CD4-positive, alpha-beta T cell treated with Interleukin-17A for 4 hours (primary cell): ENCODE results near the gene PEAK1.

Experiments
- DNase-seq: peaks from one replicate; pipeline ENCODE4 v3.0.0-alpha.2; 2020; ENCODE audit warnings: mixed read lengths

The PEAK1 gene

GRCh38 chr15:77356305-77356704 lies 63.6 kb downstream of the PEAK1 start:
- no peak for DNase-seq

GRCh38 chr15:77355321-77355720 lies 64.6 kb downstream of the PEAK1 start:
- DNase-seq: no peak

DNA sequence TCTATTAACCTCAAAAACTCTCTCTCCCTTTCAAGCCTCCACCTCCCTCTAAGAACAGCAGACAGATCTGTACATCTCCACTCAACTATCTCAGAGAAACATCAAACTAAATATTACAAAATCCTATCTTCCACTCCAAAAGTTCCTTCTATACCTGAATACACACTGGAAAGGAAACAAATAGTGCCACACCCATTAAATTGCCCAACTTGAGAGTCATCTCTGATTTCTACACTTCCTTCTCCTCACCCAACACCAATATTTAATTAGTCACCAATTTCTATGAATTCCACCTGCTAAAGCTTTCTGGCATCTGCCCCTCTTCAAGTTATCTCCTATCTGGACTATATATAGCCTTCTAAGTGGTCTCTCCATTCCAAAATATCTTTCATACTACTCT lies 65.8 kb downstream of the PEAK1 start:
- DNase-seq: no peak

- DNase-seq: no peak
These were observed 67.0 kb downstream of the PEAK1 start for GRCh38 chr15:77352887-77353286.

- DNase-seq: no peak
These were observed 69.1 kb downstream of the PEAK1 start for GRCh38 chr15:77350792-77351191.

DNA sequence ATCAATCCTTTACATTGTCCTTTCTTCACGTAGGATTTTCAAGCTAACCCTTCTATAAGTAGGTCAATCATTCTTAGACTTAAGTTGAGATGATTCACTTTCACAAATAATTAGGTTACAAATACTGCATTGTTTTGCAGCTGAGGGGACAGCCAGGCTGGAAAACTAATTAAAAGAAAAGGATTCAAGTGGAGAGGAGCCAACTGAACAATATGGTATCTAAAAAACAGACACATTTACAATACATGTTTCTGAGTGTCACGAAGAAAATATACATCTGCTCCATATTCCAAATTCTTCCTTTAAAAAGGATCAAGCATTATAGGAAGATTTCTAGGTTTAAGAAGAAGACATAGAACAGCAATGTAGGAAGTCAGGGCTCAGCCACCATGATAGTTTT lies 70.2 kb downstream of the PEAK1 start:
- DNase-seq: no peak

GRCh38 chr15:77348511-77348910 lies 71.4 kb downstream of the PEAK1 start:
- no peak for DNase-seq

GRCh38 chr15:77347197-77347596 lies 72.7 kb downstream of the PEAK1 start:
- no peak for DNase-seq

DNA sequence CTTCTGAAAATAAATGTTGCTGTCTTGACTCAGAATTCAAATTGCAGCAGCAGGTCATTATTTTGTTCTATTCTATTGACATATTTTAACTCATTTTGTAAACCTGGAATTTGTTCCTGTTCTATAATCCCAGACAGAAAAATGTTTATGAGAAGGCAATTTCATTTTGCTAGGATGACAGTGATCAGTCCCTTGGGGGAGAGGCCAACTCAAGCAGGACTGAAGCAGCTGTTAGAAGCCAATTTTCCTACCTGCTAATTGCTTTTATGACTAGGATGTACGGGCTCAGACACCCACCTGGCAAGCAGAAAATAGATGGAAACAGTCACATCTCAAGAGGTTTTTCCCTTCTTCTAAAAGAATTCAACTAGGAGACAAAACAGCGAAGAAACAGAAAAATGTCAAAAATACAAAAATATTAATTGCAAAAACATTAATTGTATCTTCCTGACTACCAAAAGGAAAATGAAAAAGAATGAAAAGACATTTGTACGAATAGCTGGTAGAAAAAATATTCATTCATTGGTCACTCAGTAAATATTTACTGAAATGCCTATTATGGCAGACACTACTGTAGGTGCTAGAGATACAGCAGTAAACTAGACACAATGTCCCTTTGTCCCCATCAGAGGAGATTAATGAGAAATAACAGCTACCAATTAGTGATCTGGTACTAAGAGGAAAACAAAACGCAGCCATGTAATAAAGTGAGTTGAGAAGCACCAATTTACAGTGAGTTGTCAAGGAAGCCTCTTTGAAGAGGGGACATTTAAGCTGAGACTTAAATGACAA lies 73.5 kb downstream of the PEAK1 start:
- DNase-seq: no peak

DNA sequence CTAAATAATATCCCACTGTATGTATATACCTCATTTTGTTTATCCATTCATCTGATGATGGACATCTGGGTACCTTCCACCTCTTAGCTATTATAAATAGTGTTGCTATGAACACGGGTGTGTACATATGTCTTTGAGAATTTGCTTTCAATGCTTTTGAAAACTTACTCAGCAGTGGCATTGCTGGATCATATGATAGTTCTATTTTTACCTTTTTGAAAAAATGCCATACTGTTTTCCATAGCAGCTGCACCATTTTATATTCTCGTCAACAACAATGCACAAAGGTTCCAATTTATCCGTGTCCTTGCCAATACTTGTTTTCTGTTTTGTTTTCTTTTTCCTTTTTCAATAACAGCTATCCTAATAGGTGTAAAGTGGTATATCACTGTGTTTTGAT lies 77.1 kb downstream of the PEAK1 start:
- DNase-seq: no peak

DNA sequence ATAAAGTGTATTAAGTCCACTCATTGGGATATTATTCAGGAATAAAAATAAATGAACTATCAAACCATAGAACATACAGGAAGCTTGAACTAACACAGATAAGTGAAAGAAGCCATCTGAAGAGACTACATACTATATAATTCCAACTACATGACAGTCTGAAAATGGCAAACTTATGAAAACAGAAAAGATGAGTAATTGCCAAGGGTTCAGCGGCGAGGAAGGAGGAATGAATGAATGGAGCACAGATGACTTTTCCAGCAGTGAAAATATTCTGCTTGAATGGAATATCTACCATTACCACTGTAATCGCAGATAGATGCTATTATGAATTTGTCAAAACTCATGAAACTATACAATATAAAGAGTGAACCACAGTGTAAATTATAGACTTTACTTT lies 79.7 kb downstream of the PEAK1 start:
- no peak for DNase-seq

GRCh38 chr15:77336006-77336405 lies 83.9 kb downstream of the PEAK1 start:
- DNase-seq: no peak

DNA sequence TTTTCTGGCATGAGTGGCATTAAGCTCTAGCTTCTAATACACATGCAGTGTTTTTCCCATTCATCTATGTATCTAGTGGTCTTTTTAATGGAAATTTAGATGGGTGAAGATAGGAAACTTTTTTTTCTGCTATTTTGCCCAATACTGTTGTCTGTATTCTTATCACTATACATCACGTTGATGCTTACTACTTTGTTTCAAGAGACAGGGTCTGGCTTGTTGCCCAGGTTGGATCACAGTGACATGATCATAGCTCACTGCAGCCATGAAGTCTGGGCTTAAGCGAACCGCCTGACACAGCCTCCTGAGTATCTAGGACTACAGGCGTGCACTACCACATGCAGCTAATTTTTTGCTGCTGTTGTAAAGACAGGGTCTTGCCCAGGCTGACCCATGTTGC lies 84.6 kb downstream of the PEAK1 start:
- no peak for DNase-seq

DNA sequence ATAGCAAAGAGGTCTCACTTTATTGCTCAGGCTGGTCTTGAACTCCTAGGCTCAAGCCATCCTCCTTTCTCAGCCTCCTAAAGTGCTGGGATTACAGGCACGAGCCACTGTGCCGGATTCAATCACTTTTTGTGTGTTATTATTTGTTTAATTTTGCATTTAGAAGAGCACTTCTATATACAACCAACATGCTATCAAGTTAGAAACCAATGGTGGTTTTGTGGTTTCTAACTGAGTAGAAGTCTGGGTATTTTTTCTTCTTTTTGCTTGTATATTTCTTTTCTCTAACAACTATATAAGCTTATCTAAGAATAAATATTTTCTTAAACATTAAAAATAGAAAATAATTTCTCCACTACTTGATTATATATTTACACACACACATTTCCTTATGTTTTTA lies 86.7 kb downstream of the PEAK1 start:
- no peak for DNase-seq

- DNase-seq: no peak
These were observed 90.7 kb downstream of the PEAK1 start for GRCh38 chr15:77329202-77329601.

GRCh38 chr15:77327844-77328529 lies 91.9 kb downstream of the PEAK1 start:
- no peak for DNase-seq

- DNase-seq: no peak
These were observed 92.7 kb downstream of the PEAK1 start for GRCh38 chr15:77327168-77327567.

- DNase-seq: no peak
These were observed 93.5 kb downstream of the PEAK1 start for GRCh38 chr15:77326366-77326765.

GRCh38 chr15:77312523-77312922 lies 107.4 kb downstream of the PEAK1 start:
- DNase-seq: no peak

- DNase-seq: no peak
These were observed 108.1 kb downstream of the PEAK1 start for GRCh38 chr15:77311618-77312398.

DNA sequence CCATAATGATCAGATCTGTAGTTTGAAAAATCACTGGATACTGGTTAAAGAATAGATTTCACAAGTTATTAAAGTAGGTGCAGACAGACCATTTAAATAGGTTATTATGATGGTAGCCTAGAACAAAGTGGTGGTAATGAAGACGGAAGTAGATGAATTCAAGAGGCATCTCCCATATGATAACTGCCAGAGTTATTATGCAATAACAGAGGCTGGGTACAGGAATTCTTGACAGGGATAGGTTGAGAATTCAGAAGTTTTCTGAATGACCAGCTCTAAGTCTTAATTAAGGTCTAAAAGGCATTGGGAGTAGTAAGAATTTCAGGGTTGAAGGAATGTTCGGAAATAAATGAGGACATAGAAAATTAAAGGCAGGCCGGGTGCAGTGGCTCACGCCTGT lies 108.9 kb downstream of the PEAK1 start:
- DNase-seq: no peak

GRCh38 chr15:77309392-77309791 lies 110.5 kb downstream of the PEAK1 start:
- no peak for DNase-seq

- DNase-seq: no peak
These were observed 114.0 kb downstream of the PEAK1 start for GRCh38 chr15:77305953-77306352.
